GM21528 (cell line): ENCODE measurements around the gene INO80.
"Not testable (repeated sequence)": the region's sequence is repeated elsewhere in the genome, so short reads cannot be mapped to it uniquely, and the experiment has no call there.

Source experiments
- ATAC-seq: cut with Tn5 transposase; IDR thresholded peaks from one replicate; pipeline ENCODE4 v1.9.1; 2021; ENCODE audit warnings: mild to moderate bottlenecking, moderate library complexity; ENCODE audit not compliant: unreplicated experiment, low FRiP score

INO80 gene

GRCh38 chr15:40976819-40977218 is 139.3 kb downstream of the INO80 start:
- ATAC-seq, result no peak

DNA sequence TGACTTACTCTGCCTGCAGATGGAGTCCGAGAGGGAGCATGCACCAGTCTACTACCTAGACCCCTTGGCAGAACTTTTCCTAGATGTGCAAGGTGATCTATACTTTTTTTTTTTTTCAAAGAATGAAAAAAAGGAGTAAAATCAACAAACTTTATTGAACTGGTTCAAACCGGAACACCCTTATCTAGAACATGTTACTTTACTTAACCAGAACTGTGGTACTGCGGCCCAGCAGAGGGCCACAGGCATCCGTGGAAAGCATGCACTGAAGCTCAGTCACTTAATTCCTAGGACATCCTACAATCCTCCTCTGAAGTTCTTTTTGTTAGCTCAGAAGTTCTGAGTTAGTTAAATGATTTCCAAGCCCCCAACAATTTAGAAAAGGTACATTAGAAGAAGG is 141.2 kb downstream of the INO80 start:
- ATAC-seq, result no peak

DNA sequence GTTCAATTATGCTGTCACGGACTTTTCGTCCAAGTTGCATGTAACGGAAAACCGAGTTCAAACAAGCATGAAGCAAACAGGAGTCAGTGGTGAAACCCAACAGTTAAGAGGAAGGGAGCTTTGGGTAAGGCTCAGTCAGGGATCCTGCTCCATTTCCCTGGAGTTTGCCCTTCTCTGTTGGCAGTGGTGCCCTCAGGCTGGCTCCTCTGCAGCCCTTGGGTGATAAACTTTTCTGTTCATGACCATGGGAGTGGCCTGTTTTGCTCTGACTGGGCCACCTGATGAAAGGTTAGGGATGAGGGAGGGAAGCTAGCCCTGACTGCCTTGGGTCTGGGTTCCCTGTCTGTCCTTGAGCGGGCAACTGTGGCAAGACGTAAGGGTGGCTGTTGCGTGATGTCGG is 146.7 kb downstream of the INO80 start:
- no peak for ATAC-seq

DNA sequence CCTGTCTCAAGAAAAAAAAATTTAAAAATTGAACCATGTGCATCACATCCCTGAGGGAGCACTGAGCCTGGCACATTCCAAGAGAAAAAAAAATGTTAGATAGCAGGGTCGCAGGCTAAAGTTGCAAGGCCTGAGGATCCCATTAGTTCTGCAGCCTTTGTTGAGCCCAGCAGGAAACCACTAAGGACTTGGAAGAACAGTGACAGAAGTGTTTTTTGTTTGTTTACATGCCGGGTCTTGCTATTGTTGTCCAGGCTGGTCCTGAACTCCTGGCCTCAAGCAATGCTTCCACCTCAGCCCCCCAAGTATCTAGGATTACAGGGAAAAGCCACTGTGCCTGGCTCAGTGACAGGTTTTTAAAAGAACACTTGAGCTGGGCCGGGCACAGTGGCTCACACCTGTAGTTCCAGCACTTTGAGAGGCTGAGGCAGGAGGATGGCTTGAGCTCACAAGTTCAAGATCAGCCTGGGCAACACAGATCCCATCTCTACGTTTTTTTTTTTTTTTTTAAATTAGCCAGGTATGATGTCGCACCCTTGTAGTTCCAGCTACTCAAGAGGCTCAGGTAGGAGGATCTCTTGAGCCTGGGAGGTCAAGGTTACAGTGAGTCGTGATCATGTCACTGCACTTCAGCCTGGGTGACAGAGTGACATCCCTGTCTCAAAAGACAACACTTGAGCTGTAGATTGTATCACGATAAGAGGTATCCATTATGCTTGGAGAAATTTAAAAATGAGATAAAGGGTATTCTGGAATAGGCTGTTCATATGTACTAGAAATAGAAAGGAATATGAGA is 147.6 kb downstream of the INO80 start:
- no peak for ATAC-seq

DNA sequence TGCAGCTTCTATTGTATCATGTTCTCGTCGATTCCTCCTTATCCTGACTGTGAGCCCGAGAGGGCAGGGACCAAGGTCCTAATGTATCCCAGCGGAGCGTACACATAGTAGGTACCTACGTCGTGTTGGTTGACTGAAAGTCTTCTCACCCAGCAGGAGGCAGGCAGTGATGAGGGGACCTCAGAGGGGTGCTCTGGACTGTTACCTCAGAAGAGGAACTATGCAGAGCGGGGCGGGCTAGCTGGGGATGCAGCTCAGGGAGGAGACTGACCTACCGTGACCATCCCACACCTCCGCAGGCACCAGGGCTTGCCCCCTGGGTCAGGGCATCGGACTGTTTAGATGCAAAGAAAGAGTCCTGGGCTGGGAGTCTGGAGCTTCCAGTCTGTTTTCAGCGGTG is 151.4 kb downstream of the INO80 start:
- no peak for ATAC-seq

DNA sequence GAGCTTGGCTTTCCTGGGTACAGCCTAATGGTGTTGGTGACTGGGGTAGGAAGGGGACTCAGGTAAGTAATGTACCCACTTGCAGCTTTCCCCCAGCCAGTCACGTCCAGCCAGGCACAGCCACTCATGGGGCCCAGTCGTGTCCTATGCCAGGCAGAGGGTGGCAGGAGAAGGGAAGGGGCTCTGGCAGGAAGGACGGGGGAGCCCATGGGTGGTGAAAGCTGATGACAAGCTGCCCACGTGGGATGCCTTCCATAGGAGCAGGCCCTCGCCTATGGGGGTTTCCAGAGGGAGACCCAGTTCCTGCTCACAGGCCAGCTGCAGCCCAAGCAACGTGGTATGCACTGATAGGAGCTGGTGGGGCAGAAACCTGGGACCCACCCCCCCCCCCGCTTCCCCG is 152.1 kb downstream of the INO80 start:
- ATAC-seq, result no peak

DNA sequence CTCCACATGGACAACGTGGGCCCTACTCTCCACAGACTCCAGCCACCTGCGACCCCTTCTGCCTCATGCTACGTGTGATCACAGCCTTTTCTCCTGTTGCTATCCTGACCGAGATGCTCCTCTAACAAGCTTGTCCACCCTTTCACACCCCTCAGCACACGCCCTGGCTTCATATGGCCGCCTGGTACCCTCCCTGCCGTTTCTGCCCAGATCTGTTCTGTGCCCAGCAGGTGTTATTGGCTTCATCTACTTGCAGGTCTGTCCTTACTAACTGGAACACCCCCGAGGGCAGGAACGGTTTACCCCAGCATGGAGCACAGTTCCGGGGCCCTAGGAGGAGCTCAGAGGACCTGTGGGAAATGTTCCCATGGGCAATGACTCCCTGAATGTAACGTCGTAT is 152.9 kb downstream of the INO80 start:
- ATAC-seq, result no peak

- not testable (repeated sequence) for ATAC-seq
Observed at GRCh38 chr15:40962317-40962716, 153.8 kb downstream of the INO80 start.

GRCh38 chr15:40961740-40962139 is 154.3 kb downstream of the INO80 start:
- ATAC-seq, result not testable (repeated sequence)

DNA sequence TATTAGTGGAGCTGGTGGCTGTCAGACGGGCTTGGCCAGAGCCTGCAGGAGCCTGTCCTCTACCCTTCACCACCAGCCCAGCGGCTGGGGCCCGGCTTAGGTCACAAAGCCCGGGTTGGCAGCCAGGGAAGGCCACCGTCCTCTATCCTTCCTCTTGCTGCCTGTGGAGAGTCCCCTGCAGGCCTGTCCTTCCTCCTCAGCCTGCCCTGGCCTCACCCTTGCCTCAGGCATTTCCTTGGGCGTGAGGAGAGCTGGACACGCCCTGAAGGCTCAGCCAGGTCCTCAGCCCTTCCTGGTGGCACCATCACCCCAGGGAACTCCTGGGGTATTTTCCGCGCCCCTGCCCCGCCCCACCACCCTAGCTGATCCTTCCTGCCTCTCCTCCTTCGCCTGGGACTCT is 155.2 kb downstream of the INO80 start:
- no peak for ATAC-seq

- ATAC-seq, result no peak
Observed at GRCh38 chr15:40960151-40960885, 155.8 kb downstream of the INO80 start.

- ATAC-seq, result no peak
Observed at GRCh38 chr15:40959331-40960141, 156.5 kb downstream of the INO80 start.

DNA sequence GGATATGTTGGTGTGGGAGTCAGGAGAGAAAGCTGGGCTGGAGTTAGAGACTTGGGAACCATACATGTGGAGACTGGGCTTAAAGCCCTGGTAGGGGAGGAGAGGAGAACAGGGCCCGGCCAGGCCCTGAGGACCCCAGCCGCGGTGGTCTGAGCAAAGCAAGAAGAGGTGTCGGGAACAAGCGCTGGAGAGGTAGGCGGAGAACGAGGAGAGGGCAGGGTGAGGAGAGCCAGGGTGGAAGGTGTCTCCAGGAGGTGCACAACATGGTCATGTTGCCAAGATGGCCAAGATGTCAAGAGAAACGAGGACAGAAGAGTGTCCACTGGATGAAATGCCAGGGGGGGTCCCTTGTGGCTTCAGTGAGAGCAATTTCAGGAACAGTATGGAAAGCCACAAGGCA is 157.4 kb downstream of the INO80 start:
- ATAC-seq, result no peak

DNA sequence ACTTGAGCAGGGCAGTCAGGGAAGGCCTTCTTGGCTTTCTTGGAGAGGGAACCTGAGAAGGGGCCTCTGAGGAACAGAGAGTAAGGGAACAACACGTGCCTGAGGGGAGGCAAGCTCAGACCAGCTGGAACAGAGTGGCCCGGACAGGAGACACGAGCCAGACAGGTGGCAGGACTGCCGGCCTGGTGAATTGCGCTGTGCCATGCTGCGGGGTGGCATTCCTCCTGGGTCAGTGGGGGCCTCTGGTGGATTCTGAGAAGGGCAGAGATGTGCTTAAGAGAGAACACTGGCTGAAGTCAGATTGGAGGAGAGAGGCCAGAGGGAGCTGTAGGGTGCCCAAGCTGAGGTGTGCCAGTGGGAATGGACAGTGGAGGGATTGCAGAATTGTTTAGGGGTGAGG is 157.9 kb downstream of the INO80 start:
- no peak for ATAC-seq

GRCh38 chr15:40957581-40958051 is 158.5 kb downstream of the INO80 start:
- no peak for ATAC-seq

GRCh38 chr15:40957041-40957555 is 159.0 kb downstream of the INO80 start:
- ATAC-seq, result no peak

DNA sequence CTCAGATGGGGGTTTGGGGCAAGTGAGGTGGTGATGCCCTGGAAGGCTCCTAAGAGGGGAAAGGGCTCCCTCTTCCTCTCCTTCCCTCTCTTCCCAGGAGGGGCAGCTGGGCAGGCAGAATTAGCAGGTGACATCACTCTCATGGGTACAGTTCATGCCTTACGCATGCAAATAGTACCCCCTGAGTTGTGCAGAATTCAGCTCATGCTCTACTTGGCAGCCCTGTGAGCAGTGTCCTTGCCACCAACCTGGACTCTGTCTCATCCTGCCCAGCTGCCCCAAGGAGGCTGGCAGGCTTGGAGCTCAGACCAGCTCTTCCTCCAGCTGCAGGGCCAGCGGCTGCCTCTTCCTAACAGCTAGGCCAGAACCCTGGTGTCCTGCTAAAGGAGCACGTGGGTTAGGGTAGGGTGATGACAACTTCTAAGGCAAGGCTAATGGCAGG is 159.5 kb downstream of the INO80 start:
- ATAC-seq, result no peak

DNA sequence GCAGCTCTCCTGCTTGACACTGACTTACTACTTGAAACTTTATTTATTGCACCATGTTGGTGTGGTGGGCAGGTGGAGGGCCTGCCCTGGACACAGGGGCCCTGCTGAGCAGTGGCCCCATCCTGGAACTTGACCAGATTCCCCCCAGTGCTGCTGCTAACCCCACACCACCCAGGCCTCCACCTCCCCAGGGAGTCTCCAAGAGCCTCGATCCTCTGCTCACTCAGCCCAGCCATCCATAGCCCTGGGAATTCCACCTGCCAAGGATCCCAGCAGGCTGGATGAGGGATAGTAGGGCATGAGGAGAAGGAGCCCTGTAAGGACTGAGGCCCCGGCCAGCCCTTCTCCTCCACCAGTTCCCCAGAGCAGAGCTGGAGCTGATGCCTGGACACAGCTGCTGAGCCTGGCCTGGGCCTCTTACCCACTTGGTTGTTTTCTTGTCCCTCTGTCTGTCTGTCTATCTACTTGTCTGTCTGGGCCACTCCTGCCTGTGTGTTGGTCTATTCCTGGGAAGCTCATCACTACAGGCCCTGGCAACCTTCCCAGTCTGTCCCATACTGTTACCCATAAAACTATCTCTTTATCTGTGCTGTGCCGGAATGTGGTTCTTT is 160.0 kb downstream of the INO80 start:
- ATAC-seq, result no peak

- no peak for ATAC-seq
Observed at GRCh38 chr15:40955141-40955903, 160.8 kb downstream of the INO80 start.
